HG03108 (cell line): Measurements from ENCODE around the gene SLC22A23.

Experiments
- ATAC-seq: cut with Tn5 transposase; IDR thresholded peaks from one replicate; pipeline ENCODE4 v1.9.1; 2021; ENCODE audit warnings: moderate library complexity; ENCODE audit not compliant: unreplicated experiment

SLC22A23 gene

DNA sequence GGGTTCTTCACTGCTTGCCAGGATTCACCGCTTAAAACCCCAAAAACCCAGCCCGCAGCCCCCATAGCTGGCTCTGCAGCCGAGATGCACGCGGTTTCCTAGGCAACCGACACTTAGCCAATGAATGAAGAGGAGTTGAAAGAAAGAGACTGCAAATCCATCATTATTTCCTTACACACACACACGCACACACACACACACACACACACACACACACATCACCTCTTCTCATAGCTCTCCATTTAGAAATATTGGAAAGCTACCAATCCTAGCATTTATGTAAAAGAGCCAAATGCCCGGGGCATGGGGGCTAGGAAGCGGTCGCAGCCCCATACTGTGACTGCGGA is 226.0 kb downstream of the SLC22A23 start:
- no peak for ATAC-seq

GRCh38 chr6:3230256-3230882 is 226.5 kb downstream of the SLC22A23 start:
- no peak for ATAC-seq

DNA sequence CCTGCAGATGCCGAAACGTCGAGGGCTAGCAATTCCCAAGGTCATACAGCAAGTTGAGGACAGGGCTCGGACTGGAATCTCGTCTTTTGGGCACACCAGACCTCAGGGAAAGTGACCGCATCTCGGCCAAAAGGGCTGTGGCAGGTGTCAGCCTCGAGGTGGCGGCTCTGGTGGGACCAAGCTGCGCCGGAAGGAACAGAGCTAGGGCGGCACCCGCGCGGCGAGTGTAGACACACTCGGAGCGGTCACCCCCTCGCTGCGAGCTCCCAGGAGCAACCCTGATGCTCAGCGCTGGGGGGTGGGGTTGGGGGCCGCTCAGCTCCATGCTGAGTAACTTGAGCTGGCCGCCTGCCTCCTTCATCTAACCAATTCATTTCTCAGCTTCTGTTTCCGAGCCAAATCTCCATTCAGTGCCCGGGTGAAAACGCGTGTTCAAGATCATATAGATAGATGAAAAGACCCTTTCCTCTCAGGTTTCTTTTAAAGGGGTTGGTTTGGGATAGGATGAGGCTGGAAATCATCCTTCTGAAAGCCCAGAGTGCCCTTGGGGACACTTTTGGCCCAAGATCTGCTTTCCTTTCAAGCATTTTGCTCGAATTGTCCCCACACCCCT is 227.2 kb downstream of the SLC22A23 start:
- no peak for ATAC-seq

DNA sequence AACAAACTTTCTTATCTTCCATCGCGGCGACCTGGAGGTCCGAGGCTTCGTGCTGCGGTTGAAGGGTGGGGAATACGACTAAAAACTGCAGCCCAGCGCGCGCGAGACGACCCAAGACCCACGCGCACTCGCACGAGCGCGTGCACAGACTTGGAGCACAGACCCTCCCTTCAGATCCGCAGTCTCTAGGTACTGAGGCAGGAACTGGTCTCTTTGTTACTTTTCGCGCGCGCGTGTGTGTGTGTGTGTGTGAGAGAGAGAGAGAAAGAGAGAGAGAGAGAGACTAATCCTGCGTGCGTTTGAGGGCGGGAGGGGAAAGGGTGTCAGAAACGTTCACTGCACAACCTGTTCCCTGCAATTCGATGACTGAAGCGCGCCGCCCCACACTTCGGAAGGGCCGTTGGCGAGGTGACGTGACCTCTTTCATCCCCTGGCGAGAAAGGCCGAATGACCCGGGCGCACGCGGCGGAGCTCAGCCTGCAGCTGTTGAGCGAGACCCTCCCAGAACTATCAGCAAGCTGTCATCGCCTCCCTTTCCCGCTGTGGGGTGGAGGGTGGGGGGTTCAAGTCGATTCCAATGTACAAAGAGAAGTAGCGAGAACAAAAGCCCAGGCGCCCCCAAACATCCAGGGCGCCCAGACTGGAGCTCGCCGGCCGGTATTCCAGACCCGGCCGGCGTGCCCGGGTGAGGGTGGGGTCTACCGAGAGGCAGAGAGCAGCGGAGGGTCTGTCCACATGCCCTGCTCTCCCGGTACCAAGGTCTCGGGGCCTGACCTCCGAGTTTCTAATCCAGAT is 227.9 kb downstream of the SLC22A23 start:
- ATAC-seq: no peak

- no peak for ATAC-seq
These were observed 228.7 kb downstream of the SLC22A23 start for GRCh38 chr6:3228046-3228671.

GRCh38 chr6:3227363-3228045 is 229.3 kb downstream of the SLC22A23 start, which contains the start of gene TUBB2B:
TSS of gene TUBB2B (minus strand) at chr6:3227653. CDS start at chr6:3227543, 110 bp downstream.
- ATAC-seq: no peak

DNA sequence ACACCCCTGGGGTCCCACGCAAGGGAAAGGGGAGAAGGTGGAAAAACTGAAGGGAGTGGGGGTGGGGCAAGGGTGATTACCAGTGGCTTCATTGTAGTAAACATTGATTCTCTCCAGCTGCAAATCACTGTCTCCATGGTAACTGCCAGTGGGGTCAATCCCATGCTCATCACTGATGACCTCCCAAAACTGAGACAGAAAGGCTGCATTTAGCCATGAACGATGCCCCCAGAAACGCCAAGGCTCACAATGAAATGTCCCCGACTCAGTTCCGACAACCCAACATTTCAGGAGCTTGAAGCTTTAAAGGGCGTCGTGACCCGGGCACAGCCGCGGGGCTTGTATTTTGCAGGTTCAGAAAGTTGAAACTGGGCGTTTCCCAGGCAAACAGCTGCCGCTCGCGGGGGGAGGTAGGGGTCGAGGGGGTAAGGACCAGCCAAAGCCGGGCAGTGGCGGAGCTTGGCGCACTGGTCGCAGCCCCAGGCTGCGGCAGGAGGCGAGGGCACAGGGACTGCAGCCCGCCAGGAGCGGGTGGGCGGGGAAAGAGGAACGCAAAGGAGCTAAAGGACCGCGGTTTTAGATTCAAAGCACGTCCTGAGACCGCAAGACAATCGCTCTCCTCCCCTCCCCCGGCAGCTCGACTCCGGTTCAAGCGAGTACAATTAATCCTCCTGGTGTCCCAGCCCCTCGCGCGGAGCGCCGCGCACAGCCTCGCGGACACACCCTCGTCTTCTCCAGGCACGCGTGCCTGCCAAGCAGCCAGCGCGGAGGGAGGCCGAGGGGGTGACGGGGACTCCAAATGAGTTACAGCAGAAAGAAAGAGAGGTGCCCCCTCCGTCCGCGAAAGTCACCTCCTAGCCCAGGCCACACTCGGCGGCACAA is 230.1 kb downstream of the SLC22A23 start:
- ATAC-seq: no peak

DNA sequence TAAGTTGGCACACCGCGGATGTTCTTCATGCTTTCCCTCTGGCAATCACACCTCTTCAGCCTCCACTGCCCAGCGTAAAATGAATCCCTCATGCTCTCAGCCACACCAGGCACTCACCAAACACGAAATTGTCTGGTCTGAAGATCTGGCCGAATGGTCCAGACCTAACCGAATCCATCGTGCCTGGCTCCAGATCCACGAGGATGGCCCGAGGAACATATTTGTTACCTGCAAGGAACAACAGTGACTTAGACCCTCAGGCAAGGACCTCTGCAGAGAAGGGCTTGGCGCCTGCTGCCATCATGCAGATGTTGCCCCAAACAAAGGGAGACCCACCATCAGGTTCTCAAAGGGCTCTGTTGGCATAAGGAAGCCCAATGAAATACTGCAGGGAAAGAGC is 230.8 kb downstream of the SLC22A23 start:
- no peak for ATAC-seq

DNA sequence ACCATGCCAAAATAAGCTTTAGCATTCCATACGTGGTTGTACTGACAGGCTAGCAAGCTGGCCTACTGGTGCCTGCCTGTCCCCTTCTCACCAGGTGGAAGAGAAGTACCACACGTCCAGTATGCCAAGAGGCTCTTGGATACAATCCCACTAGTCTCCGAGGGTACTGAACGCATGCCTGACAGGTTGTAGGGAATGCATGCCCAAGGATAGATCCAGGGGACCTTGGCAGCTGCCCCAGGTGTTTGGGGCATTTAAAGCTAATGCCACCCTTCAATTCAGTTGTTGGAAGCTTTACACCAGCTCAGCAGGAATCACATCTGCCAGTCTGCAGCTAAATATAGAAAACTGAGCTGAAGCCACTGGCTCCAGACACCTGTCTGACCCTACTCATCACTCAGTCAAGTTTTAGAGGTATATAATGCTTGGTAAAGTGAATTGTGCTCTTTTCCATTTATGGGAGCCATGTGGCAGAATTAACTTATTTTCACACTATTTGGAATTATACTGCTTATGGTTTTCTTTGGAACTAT is 234.3 kb downstream of the SLC22A23 start:
- ATAC-seq: no peak

DNA sequence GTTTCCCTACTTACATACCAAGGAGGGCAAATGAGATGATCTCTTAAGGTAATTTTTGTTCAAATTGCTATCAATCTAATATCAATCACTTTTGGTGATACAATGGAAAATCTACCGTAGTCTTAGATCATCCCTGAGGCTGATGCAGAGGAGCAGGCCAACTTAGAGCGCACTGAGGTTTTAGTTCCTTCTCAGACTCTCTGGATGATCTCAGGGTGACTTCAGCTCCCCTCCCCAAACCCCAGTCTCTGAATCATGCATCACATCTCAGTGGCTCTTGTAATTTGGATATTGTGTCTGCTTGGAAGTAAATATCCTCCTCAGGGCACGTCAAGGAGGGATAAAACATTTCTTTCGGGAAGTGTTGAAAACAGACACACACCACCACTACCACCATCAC is 235.3 kb downstream of the SLC22A23 start:
- ATAC-seq: no peak

- no peak for ATAC-seq
These were observed 236.5 kb downstream of the SLC22A23 start for GRCh38 chr6:3220366-3220765.
